ENCODE results near the gene LRRTM4. TPM values are rescaled to one million over a fixed set of nuclear protein-coding genes. Genes with fewer than 3 reads are reported as not detected.

LRRTM4 gene
- total RNA-seq, 3 donors from 2014 or later (not counting 1 experiment from before 2014, with no cell fraction given) = not detected

GRCh38 chr2:77017355-77017745 lies 504.8 kb downstream of the LRRTM4 start:
- Histone ChIP-seq H3K36me3 (ENCODE audit: control insufficient read depth, insufficient read depth, low read length) (no peaks in the 10 kb centered on the region), H3K4me3 (ENCODE audit: low read length) (no peak overlapping the region), H3K4me1 (ENCODE audit: control insufficient read depth, insufficient read depth, low read length) (no peaks in the 10 kb centered on the region), H3K9me3 (ENCODE audit: control insufficient read depth, insufficient read depth, low read length) (peaks cover 4% of the 10 kb centered on the region), H3K27me3 (ENCODE audit: control insufficient read depth, insufficient read depth, low read length) (no peaks in the 10 kb centered on the region), H3K27ac (ENCODE audit: low read length) (no peak overlapping the region)
- intact Hi-C loops (cut with micrococcal nuclease) = no loop called here
- WGBS (ENCODE audit: insufficient coverage) = 69% methylated on average over 1 of the region's 3 CpGs
- no peaks in the 10 kb centered on the region for H3K27me3 Mint-ChIP-seq (ENCODE audit: low read depth in 2 of 2)
- H3K9me3 Mint-ChIP-seq = peaks cover 7 to 9% of the 10 kb centered on the region in 2 donors
- no peak for TF ChIP-seq CTCF (IDR thresholded peaks at IDR 0.05)
- H3K27ac Mint-ChIP-seq = no peak overlapping the region
- H3K36me3 Mint-ChIP-seq = no peaks in the 10 kb centered on the region
- H3K4me3 Mint-ChIP-seq = no peak overlapping the region
- no peak for DNase-seq
- ATAC-seq = no peak
- H3K4me1 Mint-ChIP-seq = no peaks in the 10 kb centered on the region

DNA sequence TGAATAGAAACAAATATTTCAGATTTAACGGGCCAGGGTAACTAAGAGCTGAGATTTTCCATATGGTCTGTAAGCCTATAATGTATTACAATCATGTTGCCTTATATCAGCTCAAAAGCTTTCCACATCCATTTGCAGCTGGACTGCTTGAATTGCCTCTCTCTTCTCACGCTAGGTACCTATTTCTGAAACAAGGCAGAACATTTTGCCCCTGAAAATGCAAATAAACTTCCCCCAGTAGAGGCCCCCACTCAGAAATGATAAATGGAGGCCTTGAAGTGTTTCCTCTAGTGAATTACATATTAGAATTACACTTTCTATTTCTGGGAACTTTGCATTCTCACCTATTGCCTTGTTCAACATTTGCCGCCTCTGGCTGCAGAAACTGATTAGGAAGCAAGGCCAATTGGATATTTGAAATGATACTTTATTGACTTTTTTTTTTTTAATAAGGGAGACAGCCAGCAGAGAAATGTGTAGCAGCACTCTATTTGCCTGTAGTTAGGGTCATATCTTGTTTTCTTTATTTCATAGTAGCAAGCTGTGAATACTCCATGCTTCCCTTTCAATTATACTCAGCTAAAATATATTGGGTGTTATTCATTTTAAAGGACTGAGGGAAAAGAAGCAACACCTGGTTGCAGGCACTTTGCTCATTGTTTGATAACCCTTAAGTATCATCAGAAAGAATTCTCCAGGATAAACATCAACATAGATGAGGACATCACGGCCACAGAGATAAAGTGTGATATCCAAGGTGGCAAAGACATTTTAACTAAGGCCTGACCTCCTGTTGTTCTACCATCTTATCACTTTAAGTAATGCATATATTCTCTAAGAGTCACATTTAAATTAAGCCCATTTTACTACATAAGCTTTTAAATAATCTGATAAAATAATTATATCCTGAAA lies 505.5 kb downstream of the LRRTM4 start:
- intact Hi-C loops (cut with micrococcal nuclease) = no loop called here
- Mint-ChIP-seq H3K9me3 (peaks cover 5 to 8% of the 10 kb centered on the region in 2 donors), H3K36me3 (no peaks in the 10 kb centered on the region), H3K4me3 (no peak overlapping the region), H3K27ac (no peak overlapping the region), H3K27me3 (ENCODE audit: low read depth in 2 of 2) (no peaks in the 10 kb centered on the region), H3K4me1 (no peaks in the 10 kb centered on the region)
- Histone ChIP-seq H3K4me1 (ENCODE audit: control insufficient read depth, insufficient read depth, low read length) (no peaks in the 10 kb centered on the region), H3K36me3 (ENCODE audit: control insufficient read depth, insufficient read depth, low read length) (no peaks in the 10 kb centered on the region), H3K27me3 (ENCODE audit: control insufficient read depth, insufficient read depth, low read length) (no peaks in the 10 kb centered on the region), H3K9me3 (ENCODE audit: control insufficient read depth, insufficient read depth, low read length) (peaks cover 4% of the 10 kb centered on the region), H3K27ac (ENCODE audit: low read length) (no peak overlapping the region), H3K4me3 (ENCODE audit: low read length) (no peak overlapping the region)
- ATAC-seq = no peak
- TF ChIP-seq CTCF (IDR thresholded peaks at IDR 0.05) = no peak
- no peak for DNase-seq
- 72% methylated on average over 4 of the region's 4 CpGs for WGBS (ENCODE audit: insufficient coverage)

- Mint-ChIP-seq H3K4me1 (no peaks in the 10 kb centered on the region), H3K4me3 (no peak overlapping the region), H3K9me3 (peaks cover 12 to 13% of the 10 kb centered on the region in 2 donors), H3K27me3 (ENCODE audit: low read depth in 2 of 2) (no peaks in the 10 kb centered on the region), H3K27ac (no peak overlapping the region), H3K36me3 (no peaks in the 10 kb centered on the region)
- Histone ChIP-seq H3K27me3 (ENCODE audit: control insufficient read depth, insufficient read depth, low read length) (no peaks in the 10 kb centered on the region), H3K9me3 (ENCODE audit: control insufficient read depth, insufficient read depth, low read length) (peaks cover 4% of the 10 kb centered on the region), H3K36me3 (ENCODE audit: control insufficient read depth, insufficient read depth, low read length) (no peaks in the 10 kb centered on the region), H3K27ac (ENCODE audit: low read length) (no peak overlapping the region), H3K4me3 (ENCODE audit: low read length) (no peak overlapping the region), H3K4me1 (ENCODE audit: control insufficient read depth, insufficient read depth, low read length) (no peaks in the 10 kb centered on the region)
- DNase-seq (no peak), ATAC-seq (no peak)
- WGBS (ENCODE audit: insufficient coverage) = 67% methylated on average over 2 of the region's 2 CpGs
- TF ChIP-seq CTCF (IDR thresholded peaks at IDR 0.05) = no peak
- intact Hi-C loops (cut with micrococcal nuclease) = no loop called here
Observed at GRCh38 chr2:77013953-77014352, 508.2 kb downstream of the LRRTM4 start.

Data from natural killer cell (primary cell).